H9 (cell line): ENCODE results near the gene RPS15. TPM values are rescaled to one million over a fixed set of nuclear protein-coding genes. Genes with fewer than 3 reads are reported as not detected.

ENCODE experiments used
- DNase-seq: peaks from one replicate; pipeline ENCODE4 v3.0.0-alpha.2; 2017
- H2AFZ ChIP-seq: one replicate; pipeline ENCODE4 v1.6.1; 2013; ENCODE audit warnings: mild to moderate bottlenecking, low read length, control low read depth, moderate library complexity
- H2AK5ac ChIP-seq: 2 replicates; pipeline ENCODE4 v1.6.1; 2013; ENCODE audit warnings: low read length, control low read depth, mixed read lengths; ENCODE audit not compliant: insufficient read length
- H2BK120ac ChIP-seq: one replicate; pipeline ENCODE4 v1.6.1; 2013; ENCODE audit warnings: low read depth, mild to moderate bottlenecking, low read length, control low read depth, inconsistent platforms; ENCODE audit not compliant: poor library complexity, severe bottlenecking
- H2BK12ac ChIP-seq: 2 replicates; pipeline ENCODE4 v1.6.1; 2013; ENCODE audit warnings: low read length, control low read depth, mixed read lengths, low read depth; ENCODE audit not compliant: insufficient read length
- H2BK15ac ChIP-seq: 2 replicates; pipeline ENCODE4 v1.6.1; 2013; ENCODE audit warnings: low read depth, low read length, control low read depth
- H2BK20ac ChIP-seq: one replicate; pipeline ENCODE4 v1.6.1; 2013; ENCODE audit warnings: low read depth, mild to moderate bottlenecking, low read length, control low read depth, inconsistent platforms; ENCODE audit not compliant: poor library complexity, severe bottlenecking
- H2BK5ac ChIP-seq: 2 replicates; pipeline ENCODE4 v1.6.1; 2013; ENCODE audit warnings: low read length, control low read depth, mixed read lengths; ENCODE audit not compliant: insufficient read length
- H3K14ac ChIP-seq: 2 replicates; pipeline ENCODE4 v1.6.1; 2013; ENCODE audit warnings: low read length, control low read depth; ENCODE audit not compliant: insufficient read depth
- H3K18ac ChIP-seq: 2 replicates; pipeline ENCODE4 v1.6.1; 2013; ENCODE audit warnings: low read depth, mild to moderate bottlenecking, mixed read lengths, low read length, control low read depth; ENCODE audit not compliant: insufficient read length
- H3K23ac ChIP-seq: 2 replicates; pipeline ENCODE4 v1.6.1; 2013; ENCODE audit warnings: low read length, control low read depth, mixed read lengths, low read depth; ENCODE audit not compliant: insufficient read length
- H3K23me2 ChIP-seq: 2 replicates; pipeline ENCODE4 v1.6.1; 2013; ENCODE audit warnings: low read depth, mild to moderate bottlenecking, mixed read lengths, low read length, control low read depth; ENCODE audit not compliant: insufficient read length, poor library complexity, severe bottlenecking
- H3K27ac ChIP-seq: 2 replicates; pipeline ENCODE4 v1.5.1; 2013; ENCODE audit warnings: low read length, control low read depth, mixed read lengths, low read depth; ENCODE audit not compliant: insufficient read length
- H3K27me3 ChIP-seq: 2 replicates; pipeline ENCODE4 v1.6.1; 2013; ENCODE audit warnings: low read length, control low read depth, inconsistent platforms; ENCODE audit not compliant: insufficient read depth
- H3K4ac ChIP-seq: 2 replicates; pipeline ENCODE4 v1.6.1; 2013; ENCODE audit warnings: low read depth, mild to moderate bottlenecking, control low read depth, inconsistent platforms, low read length, moderate library complexity
- H3K4me1 ChIP-seq: 2 replicates; pipeline ENCODE4 v1.6.1; 2013; ENCODE audit warnings: low read length, control low read depth, inconsistent platforms; ENCODE audit not compliant: insufficient read depth
- H3K4me2 ChIP-seq: 2 replicates; pipeline ENCODE4 v1.6.1; 2013; ENCODE audit warnings: low read length, control low read depth, mixed read lengths; ENCODE audit not compliant: insufficient read length, insufficient read depth
- H3K56ac ChIP-seq: 2 replicates; pipeline ENCODE4 v1.6.1; 2013; ENCODE audit warnings: low read depth, mild to moderate bottlenecking, mixed read lengths, low read length, control low read depth; ENCODE audit not compliant: insufficient read length
- H3K79me1 ChIP-seq: 2 replicates; pipeline ENCODE4 v1.6.1; 2013; ENCODE audit warnings: low read depth, mild to moderate bottlenecking, moderate library complexity, low read length, control low read depth, inconsistent platforms; ENCODE audit not compliant: insufficient read depth, poor library complexity, severe bottlenecking
- H3K79me2 ChIP-seq: 2 replicates; pipeline ENCODE4 v1.6.1; 2013; ENCODE audit warnings: low read length, control low read depth, inconsistent platforms; ENCODE audit not compliant: insufficient read depth
- H3K9ac ChIP-seq: 2 replicates; pipeline ENCODE4 v1.6.1; 2013; ENCODE audit warnings: low read length, control low read depth, mixed read lengths; ENCODE audit not compliant: insufficient read length; ENCODE audit errors: extremely low read depth
- H3K9me3 ChIP-seq: one replicate; pipeline ENCODE4 v1.6.1; 2013; ENCODE audit warnings: low read depth, low read length, inconsistent platforms; ENCODE audit not compliant: control insufficient read depth
- H3T11ph ChIP-seq: one replicate; pipeline ENCODE4 v1.6.1; 2013; ENCODE audit warnings: mild to moderate bottlenecking, low read length, control low read depth, inconsistent platforms
- H4K20me1 ChIP-seq: one replicate; pipeline ENCODE4 v1.6.1; 2013; ENCODE audit not compliant: control insufficient read depth, insufficient read length, insufficient read depth
- H4K5ac ChIP-seq: 2 replicates; pipeline ENCODE4 v1.6.1; 2013; ENCODE audit warnings: low read depth, mild to moderate bottlenecking, mixed read lengths, low read length, control low read depth; ENCODE audit not compliant: insufficient read length
- H4K8ac ChIP-seq: replicated peaks from 2 replicates; pipeline ENCODE4 v1.6.1; 2013; ENCODE audit warnings: low read length, control low read depth, mixed read lengths, low read depth; ENCODE audit not compliant: insufficient read length
- H4K91ac ChIP-seq: 2 replicates; pipeline ENCODE4 v1.6.1; 2013; ENCODE audit warnings: low read depth, mild to moderate bottlenecking, moderate library complexity, mixed read lengths, low read length, control low read depth; ENCODE audit not compliant: insufficient read length
- H3K27ac Mint-ChIP-seq, 3 experiments: 2 replicates in 2 of 3; 3 replicates in 1 of 3; pipeline ENCODE4 v1.8.0; 2020 to 2021; ENCODE audit warnings: mixed read lengths in 3 of 3, mild to moderate bottlenecking in 1 of 3, moderate library complexity in 1 of 3
- H3K27me3 Mint-ChIP-seq: 2 replicates; pipeline ENCODE4 v1.8.0; 2021; ENCODE audit warnings: low read depth, mild to moderate bottlenecking, moderate library complexity, mixed read lengths
- H3K36me3 Mint-ChIP-seq, 3 experiments: 2 replicates in 2 of 3; 3 replicates in 1 of 3; pipeline ENCODE4 v1.8.0; 2020 to 2021; ENCODE audit warnings: low read depth in 3 of 3, mixed read lengths in 3 of 3; ENCODE audit not compliant: insufficient read depth in 1 of 3
- H3K4me1 Mint-ChIP-seq, 2 experiments: 2 replicates each; pipeline ENCODE4 v1.8.0; 2020; ENCODE audit warnings: mixed read lengths in 2 of 2
- H3K4me3 Mint-ChIP-seq, 2 experiments: 2 replicates in 1 of 2; 3 replicates in 1 of 2; pipeline ENCODE4 v1.8.0; 2020 to 2021; ENCODE audit warnings: mild to moderate bottlenecking in 2 of 2, mixed read lengths in 2 of 2, moderate library complexity in 1 of 2
- H3K9me3 Mint-ChIP-seq, 2 experiments: 2 replicates in 1 of 2; 3 replicates in 1 of 2; pipeline ENCODE4 v1.8.0; 2020; ENCODE audit warnings: mild to moderate bottlenecking in 2 of 2, mixed read lengths in 2 of 2, moderate library complexity in 1 of 2
- CTCF ChIP-seq: fragments of 200-600 bp; sonication (generic); conservative IDR thresholded peaks from 3 replicates; pipeline ENCODE4 v1.8.0; 2021; ENCODE audit warnings: antibody characterized with exemption, mild to moderate bottlenecking
- WGBS: extraction: QIAGEN DNeasy Blood & Tissue Kit; methylation state at CpG from one replicate; pipeline ENCODE4 v1.1.7; 2013; ENCODE audit warnings: missing lambda C conversion rate, low lambda C conversion rate, mixed read lengths; ENCODE audit not compliant: insufficient read length; ENCODE audit errors: extremely low coverage; 5-methylcytosine and 5-hydroxymethylcytosine counted together
- total RNA-seq: library from RNA; stranded (reverse); gene quantifications from 2 replicates; pipeline ENCODE4 v1.2.1, GENCODE V29; 2021

RPS15 gene
- total RNA-seq, 1 experiment from 2014 or later, result 1,628 TPM

- Histone ChIP-seq H4K5ac (no peak overlapping the region), H2BK20ac (no peak overlapping the region), H4K91ac (no peak overlapping the region), H2AK5ac (no peak overlapping the region), H3K9me3 (no peaks in the 10 kb centered on the region), H3T11ph (no peak overlapping the region), H2BK15ac (no peak overlapping the region), H3K4me2 (no peak overlapping the region), H4K8ac (no peak overlapping the region), H3K9ac (no peak overlapping the region), H3K79me1 (no peaks in the 10 kb centered on the region), H3K18ac (no peak overlapping the region), H3K4me1 (no peaks in the 10 kb centered on the region), H3K27me3 (no peaks in the 10 kb centered on the region), H3K4ac (no peak overlapping the region), H3K56ac (no peak overlapping the region), H2BK120ac (no peak overlapping the region), H3K14ac (no peak overlapping the region), H3K79me2 (no peaks in the 10 kb centered on the region), H3K23ac (no peak overlapping the region), H3K23me2 (no peaks in the 10 kb centered on the region), H2AFZ (no peak overlapping the region), H2BK5ac (no peak overlapping the region), H2BK12ac (no peak overlapping the region), H4K20me1 (no peaks in the 10 kb centered on the region), H3K27ac (no peak overlapping the region)
- WGBS, result no CpG with 5 or more reads among the region's 19 CpGs
- Mint-ChIP-seq H3K4me3 (no peak overlapping the region), H3K4me1 (peaks cover 2 to 15% of the 10 kb centered on the region in 2 experiments), H3K27ac (no peak overlapping the region), H3K27me3 (peaks cover 11% of the 10 kb centered on the region), H3K9me3 (no peaks in the 10 kb centered on the region), H3K36me3 (peaks cover 0 to 8% (median 6%) of the 10 kb centered on the region in 3 experiments; a peak in 3 of 7 replicates)
- no peak for TF ChIP-seq CTCF
- no peak for DNase-seq
Observed at GRCh38 chr19:1399079-1399478, 39.1 kb upstream of the RPS15 start.
